Stimulated activated CD8-positive, alpha-beta memory T cell treated with anti-CD3 and anti-CD28 coated beads, Interleukin-12 subunit alpha, Interleukin-12 subunit beta, amount 100 ng/mL, for 24 hours (primary cell): ENCODE data around the gene ZNF541.

Experiments used
- DNase-seq: peaks from one replicate; pipeline ENCODE4 v3.0.0-alpha.2; 2020; ENCODE audit errors: extremely low read depth

Gene ZNF541

GRCh38 chr19:47545061-47545948, 27.6 kb downstream of the ZNF541 start:
- no peak for DNase-seq

- no peak for DNase-seq
Measured at GRCh38 chr19:47544476-47544875, 28.5 kb downstream of the ZNF541 start.

GRCh38 chr19:47544075-47544474, 28.9 kb downstream of the ZNF541 start:
- DNase-seq: no peak

- no peak for DNase-seq
Measured at GRCh38 chr19:47542030-47542475, 30.9 kb downstream of the ZNF541 start.

- no peak for DNase-seq
Measured at GRCh38 chr19:47541518-47541917, 31.4 kb downstream of the ZNF541 start.

- DNase-seq: no peak
Measured at GRCh38 chr19:47540748-47541147, 32.2 kb downstream of the ZNF541 start.

GRCh38 chr19:47539747-47540311, 33.1 kb downstream of the ZNF541 start:
- DNase-seq: no peak

GRCh38 chr19:47538812-47539211, 34.1 kb downstream of the ZNF541 start:
- DNase-seq: no peak

GRCh38 chr19:47537493-47537892, 35.5 kb downstream of the ZNF541 start:
- DNase-seq: no peak

- no peak for DNase-seq
Measured at GRCh38 chr19:47534628-47535027, 38.3 kb downstream of the ZNF541 start.

- DNase-seq: no peak
Measured at GRCh38 chr19:47531640-47532387, 41.1 kb downstream of the ZNF541 start.

GRCh38 chr19:47529018-47529742, 43.8 kb downstream of the ZNF541 start:
- no peak for DNase-seq

- DNase-seq: no peak
Measured at GRCh38 chr19:47526798-47527197, 46.1 kb downstream of the ZNF541 start.

GRCh38 chr19:47523473-47523872, 49.5 kb downstream of the ZNF541 start:
- no peak for DNase-seq
